Vagina (tissue), 2 donors: ENCODE measurements around the gene ADPRHL1. TPM values are rescaled to one million over a fixed set of nuclear protein-coding genes. Genes with fewer than 3 reads are reported as not detected.
A peak's percentile ranks its signal among the peaks of the same experiment; 100 is the strongest.

Source experiments
- DNase-seq, 2 donors: peaks; one replicate each; pipeline ENCODE4 v3.0.0-alpha.2; 2017; ENCODE audit errors: extremely low spot score in 2 of 2
- H3K27ac ChIP-seq: fragments of 200-600 bp; sonication (generic); one replicate; pipeline ENCODE4 v1.5.1; 2019
- H3K27me3 ChIP-seq: fragments of 200-600 bp; sonication (generic); one replicate; pipeline ENCODE4 v1.5.1; 2019
- H3K36me3 ChIP-seq, 2 donors: fragments of 200-600 bp; sonication (generic); one replicate each; pipeline ENCODE4 v1.5.1; 2017 to 2019
- H3K4me1 ChIP-seq: fragments of 200-600 bp; sonication (generic); one replicate; pipeline ENCODE4 v1.5.1; 2019
- H3K4me3 ChIP-seq, 2 donors: fragments of 200-600 bp; sonication (generic); 1 replicate in 1 of 2; 2 replicates in 1 of 2; pipeline ENCODE4 v1.5.1; 2016 to 2019
- H3K9me3 ChIP-seq: fragments of 200-600 bp; sonication (generic); one replicate; pipeline ENCODE4 v1.5.1; 2019
- POLR2A ChIP-seq, 2 donors: fragments of 450-650 bp; IDR thresholded peaks; one replicate each; pipeline ENCODE4 v1.6.1; 2017; ENCODE audit warnings: antibody characterized with exemption in 2 of 2, mild to moderate bottlenecking in 2 of 2, moderate library complexity in 2 of 2
- POLR2AphosphoS5 ChIP-seq, 2 donors: sonication (generic); formaldehyde crosslinking; IDR thresholded peaks; one replicate each; pipeline ENCODE4 v1.9.0; 2017; ENCODE audit warnings: antibody characterized with exemption in 2 of 2, mild to moderate bottlenecking in 2 of 2, low read depth in 1 of 2; ENCODE audit not compliant: insufficient read depth in 1 of 2
- intact Hi-C: fragments of 100-400 bp; cut with DNase I; formaldehyde crosslinking; loops from one replicate; pipeline ENCODE4 v1.15.1; 2023
- total RNA-seq: library from RNA; depleted of rRNA; stranded (reverse); fragments of >200 nt; gene quantifications from one replicate; pipeline ENCODE4 v1.2.3, GENCODE V29; 2016
- TF ChIP-seq, protein P1 (sequence below), 3 experiments: fragments of 450-650 bp in 2 of 3; fragments of 200-600 bp in 1 of 3; sonication (generic) in 1 of 3; IDR thresholded peaks; one replicate each; pipeline ENCODE4 v1.5.1; 2017 to 2019; ENCODE audit warnings: antibody characterized with exemption in 3 of 3, mild to moderate bottlenecking in 2 of 3, moderate library complexity in 2 of 3

The ADPRHL1 gene
- total RNA-seq, 1 donor from 2014 or later: 1.7 TPM

DNA sequence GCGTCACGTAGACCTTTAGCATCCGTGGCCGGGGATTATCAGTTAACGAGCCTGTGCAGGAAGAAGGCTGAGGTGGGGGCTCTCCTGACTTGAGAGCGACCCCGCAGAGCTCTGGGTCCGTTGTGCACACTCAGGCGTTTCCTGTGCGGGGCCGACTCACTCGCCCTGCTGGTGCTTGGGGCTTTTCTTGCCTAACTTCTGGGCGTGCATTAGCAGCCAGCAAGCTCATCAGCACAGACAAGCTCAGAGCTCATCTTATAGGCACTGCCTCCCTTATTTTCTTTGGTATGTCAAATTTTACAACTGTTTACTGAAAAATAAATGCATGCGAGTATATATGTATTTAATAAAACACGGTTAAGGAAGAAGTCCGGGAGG lies 23.7 kb downstream of the ADPRHL1 start:
- H3K9me3 ChIP-seq: no peaks in the 10 kb centered on the region
- no peak overlapping the region for H3K4me3 ChIP-seq
- no peak for DNase-seq
- H3K4me1 ChIP-seq: peaks cover 4% of the 10 kb centered on the region
- intact Hi-C loops: no loop called here
- TF ChIP-seq POLR2AphosphoS5 (IDR thresholded peaks at IDR 0.05; ENCODE audit: insufficient read depth in 1 of 2, low read depth in 1 of 2) (no peak), POLR2A (IDR thresholded peaks at IDR 0.05) (no peak)
- TF ChIP-seq, protein P1, sequence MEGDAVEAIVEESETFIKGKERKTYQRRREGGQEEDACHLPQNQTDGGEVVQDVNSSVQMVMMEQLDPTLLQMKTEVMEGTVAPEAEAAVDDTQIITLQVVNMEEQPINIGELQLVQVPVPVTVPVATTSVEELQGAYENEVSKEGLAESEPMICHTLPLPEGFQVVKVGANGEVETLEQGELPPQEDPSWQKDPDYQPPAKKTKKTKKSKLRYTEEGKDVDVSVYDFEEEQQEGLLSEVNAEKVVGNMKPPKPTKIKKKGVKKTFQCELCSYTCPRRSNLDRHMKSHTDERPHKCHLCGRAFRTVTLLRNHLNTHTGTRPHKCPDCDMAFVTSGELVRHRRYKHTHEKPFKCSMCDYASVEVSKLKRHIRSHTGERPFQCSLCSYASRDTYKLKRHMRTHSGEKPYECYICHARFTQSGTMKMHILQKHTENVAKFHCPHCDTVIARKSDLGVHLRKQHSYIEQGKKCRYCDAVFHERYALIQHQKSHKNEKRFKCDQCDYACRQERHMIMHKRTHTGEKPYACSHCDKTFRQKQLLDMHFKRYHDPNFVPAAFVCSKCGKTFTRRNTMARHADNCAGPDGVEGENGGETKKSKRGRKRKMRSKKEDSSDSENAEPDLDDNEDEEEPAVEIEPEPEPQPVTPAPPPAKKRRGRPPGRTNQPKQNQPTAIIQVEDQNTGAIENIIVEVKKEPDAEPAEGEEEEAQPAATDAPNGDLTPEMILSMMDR (IDR thresholded peaks at IDR 0.05): no peak
- no peak overlapping the region for H3K27ac ChIP-seq
- no peaks in the 10 kb centered on the region for H3K36me3 ChIP-seq
- H3K27me3 ChIP-seq: no peaks in the 10 kb centered on the region

- Histone ChIP-seq H3K4me3 (no peak overlapping the region), H3K4me1 (peaks cover 4% of the 10 kb centered on the region), H3K27ac (peak overlapping the region; percentile 69), H3K27me3 (no peaks in the 10 kb centered on the region), H3K36me3 (no peaks in the 10 kb centered on the region), H3K9me3 (no peaks in the 10 kb centered on the region)
- TF ChIP-seq POLR2A (IDR thresholded peaks at IDR 0.05) (no peak), POLR2AphosphoS5 (IDR thresholded peaks at IDR 0.05; ENCODE audit: insufficient read depth in 1 of 2, low read depth in 1 of 2) (no peak)
- TF ChIP-seq, protein P1 (IDR thresholded peaks at IDR 0.05): no peak
- intact Hi-C loops: no loop called here
- DNase-seq: no peak
Observed at GRCh38 chr13:113428871-113429607, 24.2 kb downstream of the ADPRHL1 start.

DNA sequence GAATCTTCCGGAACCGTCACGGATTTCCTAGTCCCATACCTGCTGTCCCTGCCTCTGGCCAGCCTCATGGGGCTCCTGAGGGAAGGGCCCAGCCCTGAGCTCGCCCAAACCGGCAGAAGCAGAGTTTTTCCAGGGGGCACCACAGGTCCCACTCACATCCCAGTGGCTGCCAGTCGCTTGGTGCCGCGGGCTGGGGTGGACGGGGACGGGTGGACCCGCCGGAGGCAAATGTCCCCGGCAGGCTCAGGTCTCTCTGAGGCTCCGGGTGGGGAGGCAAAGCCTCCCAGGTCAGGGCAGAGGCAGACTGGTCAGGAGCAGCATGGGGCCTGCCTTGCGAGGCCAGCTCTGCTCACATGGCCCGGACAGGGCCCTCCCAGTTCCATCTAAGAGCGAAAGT lies 24.8 kb downstream of the ADPRHL1 start:
- peak overlapping the region; percentile 69 for H3K27ac ChIP-seq
- TF ChIP-seq, protein P1 (IDR thresholded peaks at IDR 0.05): no peak
- TF ChIP-seq POLR2A (IDR thresholded peaks at IDR 0.05) (no peak), POLR2AphosphoS5 (IDR thresholded peaks at IDR 0.05; ENCODE audit: insufficient read depth in 1 of 2, low read depth in 1 of 2) (peak in 1 of 2 donors; percentile 5)
- no peaks in the 10 kb centered on the region for H3K36me3 ChIP-seq

DNA sequence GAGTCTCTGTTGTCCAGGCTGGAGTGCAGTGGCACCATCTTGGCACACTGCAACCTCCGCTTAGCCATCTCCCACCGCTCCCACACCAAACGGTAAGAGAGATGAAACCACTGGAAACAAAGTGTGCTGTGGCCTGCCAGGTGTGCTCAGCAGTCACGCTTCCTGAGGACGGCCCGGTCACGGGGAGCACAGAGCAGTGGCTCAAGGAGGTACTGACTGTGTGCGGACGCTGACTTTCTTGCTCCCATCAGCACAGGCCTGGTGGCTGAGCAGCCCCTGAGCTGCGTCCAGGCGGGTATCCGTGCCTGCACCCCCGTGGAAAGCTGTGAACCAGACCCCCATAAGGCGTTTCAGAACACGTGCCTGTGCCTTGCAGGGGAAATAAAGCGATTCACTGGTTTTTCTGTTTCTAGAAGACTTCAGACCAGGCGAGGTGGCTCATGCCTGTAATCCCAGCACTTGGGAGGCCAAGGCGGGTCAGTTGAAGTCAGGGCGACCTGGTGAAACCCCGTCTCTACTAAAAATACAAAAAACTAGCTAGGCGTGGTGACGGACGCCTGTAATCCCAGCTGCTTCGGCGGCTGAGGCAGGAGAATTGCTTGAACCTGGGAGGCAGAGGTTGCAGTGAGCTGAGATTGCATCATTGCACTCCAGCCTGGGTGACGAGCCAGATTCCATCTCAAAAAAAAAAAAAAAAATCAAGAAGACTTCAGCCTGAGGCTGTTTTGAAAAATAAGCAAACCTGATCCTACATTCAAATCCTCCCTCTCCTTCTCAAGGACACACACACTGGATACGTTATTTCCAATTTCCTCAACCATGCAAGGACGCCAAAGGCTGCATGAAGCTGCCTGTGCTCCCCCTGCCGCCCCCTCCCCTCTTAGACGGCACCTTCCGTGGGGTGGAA lies 25.5 kb downstream of the ADPRHL1 start:
- Histone ChIP-seq H3K9me3 (no peaks in the 10 kb centered on the region), H3K27me3 (no peaks in the 10 kb centered on the region), H3K36me3 (no peaks in the 10 kb centered on the region), H3K27ac (peak overlapping the region; percentile 69), H3K4me3 (no peak overlapping the region), H3K4me1 (peaks cover 7% of the 10 kb centered on the region)
- TF ChIP-seq, protein P1 (IDR thresholded peaks at IDR 0.05): no peak
- TF ChIP-seq POLR2AphosphoS5 (IDR thresholded peaks at IDR 0.05; ENCODE audit: insufficient read depth in 1 of 2, low read depth in 1 of 2) (peak in 1 of 2 donors; percentile 10), POLR2A (IDR thresholded peaks at IDR 0.05) (no peak)
- intact Hi-C loops: no loop called here
- DNase-seq: no peak

More for the DNA sequence above, 24.8 kb downstream of the ADPRHL1 start:
- no peaks in the 10 kb centered on the region for H3K9me3 ChIP-seq
- no peaks in the 10 kb centered on the region for H3K27me3 ChIP-seq
- intact Hi-C loops: no loop called here
- H3K4me1 ChIP-seq: peaks cover 4% of the 10 kb centered on the region
- H3K4me3 ChIP-seq: no peak overlapping the region
- DNase-seq: no peak
